COLO668 (cell line): ENCODE data around the gene RSL24D1.
A peak's percentile ranks its signal among the peaks of the same experiment; 100 is the strongest.

ENCODE experiments used
- DNase-seq: peaks from one replicate; lab custom pipeline; 2025; ENCODE audit not compliant: unreplicated experiment; lab: John Stamatoyannopoulos, UW

RSL24D1 gene

DNA sequence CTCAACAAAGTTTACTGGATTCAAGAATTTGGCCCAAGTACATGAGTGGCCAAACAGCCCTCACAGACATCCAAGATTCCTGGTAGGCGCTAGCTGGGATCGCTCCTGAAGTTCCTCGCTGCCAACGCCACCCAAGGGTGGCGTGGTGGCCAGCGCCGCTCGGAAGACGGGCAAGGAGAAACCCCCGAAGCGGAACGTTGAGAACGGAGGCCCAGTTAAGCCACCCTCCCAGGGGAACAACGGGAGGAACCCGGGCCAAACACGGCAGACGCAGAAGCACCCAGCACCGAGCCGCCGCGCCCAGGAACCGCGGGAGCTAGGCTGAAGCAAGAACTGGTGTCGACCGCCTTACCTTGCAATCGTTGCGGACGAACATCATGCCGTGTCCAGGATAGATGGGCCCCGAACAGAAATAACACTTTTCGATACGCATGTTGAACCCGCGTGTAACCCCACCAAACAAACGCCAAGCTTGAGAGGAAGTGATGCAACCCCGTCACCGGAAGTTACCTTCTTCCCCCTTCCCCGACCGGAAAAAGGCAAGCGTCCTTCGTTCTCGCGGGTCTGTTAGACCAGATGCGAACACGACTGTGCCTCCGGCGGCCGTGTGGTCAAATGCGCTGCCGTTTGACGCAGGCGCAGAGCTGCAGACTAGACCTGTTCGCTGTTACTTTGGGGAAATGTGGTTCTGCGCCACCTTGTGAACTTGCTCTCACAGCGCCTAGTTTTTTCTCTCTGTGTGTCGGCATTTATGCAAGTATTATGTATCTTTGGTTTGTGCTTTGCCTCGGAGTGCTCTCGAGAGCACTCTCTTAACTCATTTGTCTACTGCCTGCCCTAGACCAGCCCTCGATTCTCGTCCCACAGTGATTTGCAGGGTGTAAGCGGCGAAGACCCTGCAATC, at the start of gene RSL24D1:
TSS of gene RSL24D1 (minus strand) at position 484 of the 904 bp plus-strand sequence. CDS start at position 433, 51 bp downstream.
- DNase-seq, result peak; percentile 96

- DNase-seq, result no peak
These were observed 48.3 kb upstream of the RSL24D1 start for GRCh38 chr15:55245059-55245458.

GRCh38 chr15:55241891-55242290, 45.1 kb upstream of the RSL24D1 start:
- DNase-seq, result no peak

GRCh38 chr15:55241186-55241585, 44.4 kb upstream of the RSL24D1 start:
- DNase-seq, result no peak

DNA sequence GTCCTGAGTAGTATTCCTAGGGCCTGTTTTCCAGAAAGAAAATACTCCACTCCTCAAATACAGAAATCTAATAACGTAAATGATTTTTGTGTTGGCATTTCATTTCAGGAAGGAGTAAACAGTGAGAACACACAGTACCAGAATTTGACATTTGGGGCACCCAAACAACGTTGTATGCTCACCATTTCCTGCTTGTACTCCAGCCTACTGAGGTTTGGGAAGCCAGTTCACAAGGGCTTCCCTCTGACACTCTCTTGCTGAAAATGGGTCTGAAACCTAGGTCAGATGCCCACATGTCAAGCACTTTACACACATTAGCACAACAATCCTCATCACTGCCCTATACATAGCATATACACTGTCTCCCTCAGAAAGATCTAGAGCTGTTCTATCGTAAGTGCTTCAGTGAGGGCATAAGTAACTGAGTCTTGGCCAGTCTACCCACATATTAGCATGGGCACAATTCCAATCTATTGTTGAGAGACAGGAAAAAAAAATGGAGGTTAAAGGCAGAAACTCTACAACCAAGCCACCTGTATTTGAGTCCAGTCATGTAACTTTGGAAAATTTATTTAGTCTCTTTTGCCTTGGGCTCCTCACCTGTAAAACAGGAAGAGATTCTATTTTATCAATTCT, 43.5 kb upstream of the RSL24D1 start:
- DNase-seq, result no peak

- no peak for DNase-seq
These were observed 42.8 kb upstream of the RSL24D1 start for GRCh38 chr15:55239440-55240124.

- no peak for DNase-seq
These were observed 42.1 kb upstream of the RSL24D1 start for GRCh38 chr15:55238877-55239276.

- no peak for DNase-seq
These were observed 40.7 kb upstream of the RSL24D1 start for GRCh38 chr15:55237219-55238130.

- DNase-seq, result no peak
These were observed 38.9 kb upstream of the RSL24D1 start for GRCh38 chr15:55235546-55236036.

DNA sequence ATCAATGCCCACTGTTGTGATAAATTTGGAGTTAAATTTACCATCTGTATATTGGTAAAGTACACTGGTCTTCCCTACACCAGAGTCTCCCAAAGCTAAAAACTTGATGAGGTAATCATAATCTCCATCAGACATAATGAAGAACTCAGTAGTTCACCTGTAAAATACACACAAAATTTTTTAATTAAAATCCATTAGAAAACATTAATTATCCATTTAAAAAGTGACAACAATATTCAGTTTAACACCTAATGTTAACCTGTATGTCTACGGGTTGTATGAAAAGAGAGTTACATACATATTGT, 38.0 kb upstream of the RSL24D1 start:
- DNase-seq, result no peak

DNA sequence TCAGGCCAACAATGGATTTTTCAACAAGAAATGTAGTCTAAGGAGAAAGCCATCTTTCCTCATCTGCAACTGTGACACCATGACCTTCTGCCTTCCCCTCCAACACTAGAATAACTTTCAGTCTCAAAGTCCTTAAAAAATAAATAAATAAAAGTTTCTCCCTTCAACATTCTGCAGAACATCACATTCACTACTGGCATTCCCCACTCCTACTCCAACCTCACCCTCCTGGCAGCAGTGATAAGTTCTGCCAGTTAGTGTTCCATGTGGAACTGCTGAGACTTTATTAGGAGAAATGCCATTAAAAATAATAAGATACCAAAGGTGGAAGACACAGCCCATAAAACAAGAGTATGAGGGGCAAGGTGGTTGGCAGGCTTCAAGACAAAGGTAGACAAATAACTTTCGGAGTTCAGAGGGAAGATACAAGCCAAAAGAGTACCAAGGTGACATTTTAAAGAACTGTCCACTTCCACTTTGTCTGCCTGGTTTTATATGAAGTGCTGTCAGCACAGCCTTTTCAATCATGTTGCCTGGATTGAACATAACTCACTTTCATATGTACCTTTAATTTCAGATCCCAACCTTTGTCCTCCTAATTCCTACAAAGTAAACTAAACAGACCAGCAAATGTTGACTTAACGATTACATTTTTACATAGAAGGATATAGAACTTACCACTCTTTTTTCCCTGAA, 37.5 kb upstream of the RSL24D1 start:
- no peak for DNase-seq

DNA sequence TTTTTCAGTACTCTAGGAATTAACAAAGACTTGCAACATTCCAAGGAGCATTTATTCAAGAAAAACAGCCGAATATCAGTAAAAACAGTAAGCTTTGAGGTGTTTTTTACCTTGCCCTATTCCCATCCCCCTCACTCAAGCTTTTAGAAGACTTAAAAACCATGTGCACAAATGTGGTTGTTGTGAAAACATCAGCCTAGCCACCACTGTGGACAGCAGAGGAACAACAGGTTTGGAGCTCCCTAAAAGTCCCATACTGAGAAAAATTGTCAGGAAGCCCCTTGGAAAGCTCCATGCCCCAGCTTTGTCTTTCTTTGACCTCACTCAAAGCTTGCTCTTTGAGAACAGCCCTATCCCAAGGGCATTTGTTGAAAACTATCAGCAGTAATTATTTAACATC, 34.7 kb upstream of the RSL24D1 start:
- DNase-seq, result no peak

- no peak for DNase-seq
These were observed 34.2 kb upstream of the RSL24D1 start for GRCh38 chr15:55230953-55231352.

DNA sequence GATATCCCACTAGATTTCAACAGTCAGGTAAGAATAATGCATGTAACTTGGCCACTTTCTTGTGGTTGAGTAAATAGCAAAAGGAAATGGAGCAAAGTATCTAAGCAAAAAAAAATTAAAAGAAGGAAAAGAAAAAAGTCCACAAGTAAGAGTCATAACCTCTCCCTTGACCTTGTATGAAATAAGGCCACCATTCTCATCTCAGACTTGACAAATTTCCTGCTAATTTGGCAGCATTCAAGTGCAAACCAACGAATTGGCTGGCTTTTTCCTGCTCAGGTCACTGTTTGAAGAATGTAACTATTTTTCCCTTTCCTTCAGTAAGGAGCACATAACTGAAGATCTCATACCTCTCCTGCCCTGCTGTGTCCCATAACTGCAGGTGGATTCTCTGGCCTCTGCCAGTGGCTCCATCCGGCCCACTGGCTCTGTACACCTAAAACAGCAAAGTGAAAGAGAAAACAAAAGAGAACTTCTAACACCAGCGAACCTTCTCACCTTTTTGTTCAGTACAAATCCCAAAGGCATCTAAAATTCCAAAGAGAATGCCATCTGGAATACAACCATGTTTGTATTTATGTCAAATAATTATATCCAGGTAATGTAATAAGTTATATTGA, 33.4 kb upstream of the RSL24D1 start:
- no peak for DNase-seq

GRCh38 chr15:55226127-55226526, 29.4 kb upstream of the RSL24D1 start:
- no peak for DNase-seq

DNA sequence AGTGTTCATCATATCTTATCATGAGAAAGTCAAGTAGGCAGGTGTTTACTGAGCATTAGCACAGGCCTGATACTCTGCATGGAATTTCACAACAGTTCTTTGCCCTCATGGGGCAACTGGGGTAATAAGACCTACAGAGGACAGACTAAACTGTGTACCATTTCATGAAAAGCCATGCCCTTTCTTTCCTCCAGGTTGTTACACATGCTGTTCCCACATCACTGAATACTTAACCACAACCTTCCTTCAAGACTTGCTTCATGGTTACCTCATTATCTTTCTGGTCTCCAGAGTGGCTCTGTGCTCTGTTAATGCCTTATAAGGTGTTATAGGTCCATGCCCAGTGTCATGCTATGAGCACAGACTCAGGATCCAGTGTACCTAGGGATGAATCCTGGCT, 28.2 kb upstream of the RSL24D1 start:
- no peak for DNase-seq

GRCh38 chr15:55222588-55222987, 25.8 kb upstream of the RSL24D1 start:
- DNase-seq, result no peak

GRCh38 chr15:55221090-55222011, 24.6 kb upstream of the RSL24D1 start:
- no peak for DNase-seq

DNA sequence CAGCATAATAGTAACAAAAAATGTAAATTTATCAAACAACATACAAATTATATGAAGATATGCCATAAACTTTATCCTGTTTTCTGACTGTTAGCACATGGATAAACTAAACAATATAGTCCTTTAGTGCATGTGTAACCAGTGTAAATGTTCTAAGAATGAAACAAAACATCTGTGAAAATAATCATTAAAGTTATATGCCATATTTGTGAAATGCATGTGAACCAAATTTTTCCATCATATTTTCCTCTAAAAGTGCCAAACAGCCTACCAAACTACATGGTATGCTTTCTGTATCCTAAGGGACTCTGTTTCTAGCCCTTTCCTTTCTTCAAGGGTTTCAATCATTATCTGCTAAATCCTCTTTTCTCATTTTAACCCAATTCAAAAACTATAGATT, 23.9 kb upstream of the RSL24D1 start:
- no peak for DNase-seq
